H1 (cell line): Measurements from ENCODE around the gene LIPM. TPM values are rescaled to one million over a fixed set of nuclear protein-coding genes. Genes with fewer than 3 reads are reported as not detected.

Experiments used
- HDAC2 ChIP-seq, 2 experiments: fragments of 300-600 bp in 1 of 2; sonication (generic) in 1 of 2; IDR thresholded peaks; 2 replicates each; pipeline ENCODE4 v1.6.1; 2011 to 2012; ENCODE audit warnings: low read depth in 2 of 2, low read length in 2 of 2, mild to moderate bottlenecking in 2 of 2, moderate library complexity in 2 of 2, borderline replicate concordance in 1 of 2, inconsistent platforms in 1 of 2
- RAD21 ChIP-seq, 2 experiments: IDR thresholded peaks in 1 of 2; conservative IDR thresholded peaks in 1 of 2; 2 replicates each; pipeline ENCODE4 v1.6.1; 2011; ENCODE audit warnings: low read depth in 2 of 2, low read length in 2 of 2, improper control_type of control experiment in 1 of 2, inconsistent platforms in 1 of 2, mild to moderate bottlenecking in 1 of 2, moderate library complexity in 1 of 2
- TCF12 ChIP-seq: IDR thresholded peaks from 2 replicates; pipeline ENCODE4 v1.6.1; 2011; ENCODE audit warnings: low read depth, mild to moderate bottlenecking, low read length
- polyA plus RNA-seq, 7 experiments: library from polyadenylated mRNA; depleted of rRNA in 3 of 7; stranded (reverse) in 5 of 7; unstranded in 2 of 7; fragments of >200 nt in 5 of 7; fragments of 200-250 nt in 2 of 7; gene quantifications; 1 replicate in 5 of 7; 2 replicates in 1 of 7; 4 replicates in 1 of 7; pipeline versions ENCODE4 v1.2.1 to v1.2.3, GENCODE V29; 2011 to 2013; ENCODE audit warnings: missing spikeins in 2 of 7, mixed read lengths in 2 of 7
- total RNA-seq: library from RNA; stranded (reverse); fragmentation: NEBNext Ultra II Directional; extraction: Animal tissue kit (Norgen Biotek cat#: 25700); gene quantifications from 2 replicates; pipeline ENCODE4 v1.2.1, GENCODE V29; 2021

The LIPM gene
- total and polyA plus RNA-seq, 2 of the 8 experiments (the other 6 are each of a cell fraction or from before 2014, with no cell fraction given) = not detected

DNA sequence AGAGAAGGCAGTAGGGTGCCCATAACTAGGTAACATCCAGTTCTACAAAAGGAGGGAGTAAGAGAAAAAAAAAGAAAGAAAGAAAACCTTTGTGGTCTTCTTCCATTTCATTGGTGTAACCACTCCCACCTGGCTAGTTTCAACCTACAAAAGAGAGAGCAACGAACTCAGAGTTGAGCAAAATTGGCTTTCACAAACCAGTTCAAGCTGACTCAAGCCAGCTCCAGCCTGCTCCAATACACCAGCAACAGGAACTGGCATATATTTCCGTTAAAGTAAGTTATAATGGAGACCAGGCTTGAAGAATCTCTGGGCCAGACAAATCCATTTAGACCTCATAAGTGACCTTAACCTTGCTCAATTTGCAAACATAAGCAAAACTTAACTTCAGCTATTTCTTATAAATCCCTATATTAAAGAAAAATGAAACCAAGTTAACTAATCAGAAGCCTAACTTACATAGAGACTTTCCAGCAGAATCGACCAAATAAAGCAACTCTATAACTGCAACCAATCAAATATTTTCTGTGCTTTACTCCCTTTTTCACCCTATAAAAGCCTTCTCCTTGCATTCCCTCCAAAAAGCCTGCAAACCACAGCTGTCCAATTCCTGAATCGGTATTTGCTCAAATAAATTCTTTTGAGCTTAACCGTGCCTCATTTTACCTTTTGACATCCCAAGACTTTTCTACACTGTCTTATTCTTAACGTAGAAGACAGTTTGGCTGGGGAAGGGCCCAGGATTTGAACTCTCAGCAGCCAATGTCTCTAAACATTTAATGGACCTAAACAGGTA is 39.0 kb downstream of the LIPM start (continued):
- no peak for TF ChIP-seq TCF12
- TF ChIP-seq HDAC2 (IDR thresholded peaks at IDR 0.05; ENCODE audit: borderline replicate concordance in 1 of 2, low read depth in 2 of 2, low read length in 2 of 2) = no peak
- no peak for TF ChIP-seq RAD21 (IDR thresholded peaks at IDR 0.05 in 1 of 2, conservative IDR thresholded peaks at IDR 0.05 in 1 of 2; ENCODE audit: low read depth in 2 of 2, low read length in 2 of 2)
- TF ChIP-seq, all 59 proteins: peak for 0
